ENCODE data around the gene HSD17B12. TPM values are rescaled to one million over a fixed set of nuclear protein-coding genes. Genes with fewer than 3 reads are reported as not detected.
"Not testable (repeated sequence)": the region's sequence is repeated elsewhere in the genome, so short reads cannot be mapped to it uniquely, and the experiment has no call there.

The HSD17B12 gene
- total RNA-seq, 1 donor, result 122 TPM

DNA sequence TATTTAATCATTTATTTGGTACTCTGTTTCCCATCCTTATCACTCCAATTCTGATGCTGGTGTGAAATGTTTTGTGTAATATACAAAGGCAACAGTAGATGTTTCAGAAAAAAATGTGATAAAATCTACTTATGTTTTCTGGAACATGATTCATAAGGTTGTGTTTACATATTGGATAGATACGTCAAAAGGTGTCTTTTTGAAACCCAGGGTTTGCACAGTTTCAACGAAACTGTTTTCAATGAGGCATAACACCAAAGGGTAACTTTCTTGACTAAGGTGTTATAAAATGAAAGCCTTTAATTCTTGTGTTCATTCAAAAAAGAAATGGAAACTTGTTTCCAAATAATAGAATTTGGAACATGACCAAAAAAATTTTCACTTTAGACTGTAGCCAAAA lies 33.8 kb upstream of the HSD17B12 start:
- Histone ChIP-seq H3K36me3 (ENCODE audit: insufficient read depth, low read length) (no peaks in the 10 kb centered on the region), H4K20me1 (ENCODE audit: insufficient read depth, low read length) (peaks cover 5% of the 10 kb centered on the region), H3K27me3 (ENCODE audit: insufficient read depth, low read length) (peaks cover 3% of the 10 kb centered on the region), H2AFZ (ENCODE audit: low read length) (no peak overlapping the region), H3K27ac (ENCODE audit: low read depth, low read length) (no peak overlapping the region), H3K9me3 (ENCODE audit: low read depth, low read length) (no peaks in the 10 kb centered on the region), H3K4me3 (ENCODE audit: insufficient read depth, low read length) (no peak overlapping the region), H3K4me1 (ENCODE audit: insufficient read depth, low read length) (peaks cover 9% of the 10 kb centered on the region), H3K79me2 (ENCODE audit: insufficient read depth, low read length) (peaks cover 26% of the 10 kb centered on the region), H3K4me2 (ENCODE audit: insufficient read depth, low read length) (no peak overlapping the region)
- TF ChIP-seq, protein P1, sequence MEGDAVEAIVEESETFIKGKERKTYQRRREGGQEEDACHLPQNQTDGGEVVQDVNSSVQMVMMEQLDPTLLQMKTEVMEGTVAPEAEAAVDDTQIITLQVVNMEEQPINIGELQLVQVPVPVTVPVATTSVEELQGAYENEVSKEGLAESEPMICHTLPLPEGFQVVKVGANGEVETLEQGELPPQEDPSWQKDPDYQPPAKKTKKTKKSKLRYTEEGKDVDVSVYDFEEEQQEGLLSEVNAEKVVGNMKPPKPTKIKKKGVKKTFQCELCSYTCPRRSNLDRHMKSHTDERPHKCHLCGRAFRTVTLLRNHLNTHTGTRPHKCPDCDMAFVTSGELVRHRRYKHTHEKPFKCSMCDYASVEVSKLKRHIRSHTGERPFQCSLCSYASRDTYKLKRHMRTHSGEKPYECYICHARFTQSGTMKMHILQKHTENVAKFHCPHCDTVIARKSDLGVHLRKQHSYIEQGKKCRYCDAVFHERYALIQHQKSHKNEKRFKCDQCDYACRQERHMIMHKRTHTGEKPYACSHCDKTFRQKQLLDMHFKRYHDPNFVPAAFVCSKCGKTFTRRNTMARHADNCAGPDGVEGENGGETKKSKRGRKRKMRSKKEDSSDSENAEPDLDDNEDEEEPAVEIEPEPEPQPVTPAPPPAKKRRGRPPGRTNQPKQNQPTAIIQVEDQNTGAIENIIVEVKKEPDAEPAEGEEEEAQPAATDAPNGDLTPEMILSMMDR (IDR thresholded peaks at IDR 0.05; ENCODE audit: extremely low read depth, low read depth, low read length), result no peak
- DNase-seq (ENCODE audit: insufficient read length, low spot score, missing footprints), result no peak

DNA sequence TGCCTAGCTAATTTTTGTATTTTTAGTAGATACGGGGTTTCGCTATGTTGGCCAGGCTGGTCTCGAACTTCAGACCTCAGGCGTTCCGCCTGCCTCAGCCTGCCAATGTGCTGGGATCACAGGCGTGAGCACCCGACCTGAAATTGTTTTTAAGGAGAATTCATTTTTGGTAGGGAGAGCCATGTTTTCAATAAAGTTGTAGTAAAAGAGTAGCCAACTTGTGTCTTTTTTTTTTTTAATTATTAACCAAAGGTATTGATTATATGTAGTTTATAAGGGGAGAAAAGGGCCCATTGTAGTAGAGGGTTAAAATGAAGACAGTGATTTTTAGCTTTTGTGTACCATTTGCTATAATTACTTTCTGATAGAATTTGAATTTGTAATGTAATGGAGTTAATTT lies 31.6 kb upstream of the HSD17B12 start:
- H3K36me3 ChIP-seq (ENCODE audit: insufficient read depth, low read length), result no peaks in the 10 kb centered on the region
- peaks cover 9% of the 10 kb centered on the region for H3K4me1 ChIP-seq (ENCODE audit: insufficient read depth, low read length)
- H3K27ac ChIP-seq (ENCODE audit: low read depth, low read length), result no peak overlapping the region
- H3K9me3 ChIP-seq (ENCODE audit: low read depth, low read length), result no peaks in the 10 kb centered on the region
- TF ChIP-seq, protein P1 (IDR thresholded peaks at IDR 0.05; ENCODE audit: extremely low read depth, low read depth, low read length), result no peak
- H4K20me1 ChIP-seq (ENCODE audit: insufficient read depth, low read length), result peaks cover 5% of the 10 kb centered on the region
- H3K79me2 ChIP-seq (ENCODE audit: insufficient read depth, low read length), result peaks cover 26% of the 10 kb centered on the region
- H2AFZ ChIP-seq (ENCODE audit: low read length), result no peak overlapping the region
- no peak overlapping the region for H3K4me3 ChIP-seq (ENCODE audit: insufficient read depth, low read length)
- H3K27me3 ChIP-seq (ENCODE audit: insufficient read depth, low read length), result no peaks in the 10 kb centered on the region
- no peak overlapping the region for H3K4me2 ChIP-seq (ENCODE audit: insufficient read depth, low read length)
- DNase-seq (ENCODE audit: insufficient read length, low spot score, missing footprints), result no peak

DNA sequence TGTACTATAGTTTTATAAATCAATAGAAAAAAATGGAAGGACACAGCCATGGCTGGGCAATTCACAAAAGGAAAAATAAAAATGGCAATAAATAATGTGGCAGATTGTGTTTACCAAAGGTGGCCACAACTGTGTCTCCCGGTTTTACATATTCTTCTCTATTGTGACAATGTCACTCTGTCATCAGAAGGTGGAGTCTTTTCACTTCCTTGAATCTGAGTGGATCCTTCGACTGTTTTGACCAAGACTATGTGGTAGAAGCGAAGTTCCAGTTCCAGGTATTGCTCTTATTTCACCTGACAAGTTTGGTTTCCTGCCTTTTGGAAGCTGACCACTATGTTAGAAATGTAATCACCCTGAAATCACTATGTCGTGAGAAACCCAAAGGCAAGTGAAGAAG lies 31.0 kb upstream of the HSD17B12 start:
- H3K4me1 ChIP-seq (ENCODE audit: insufficient read depth, low read length), result peaks cover 9% of the 10 kb centered on the region
- H3K36me3 ChIP-seq (ENCODE audit: insufficient read depth, low read length), result no peaks in the 10 kb centered on the region
- no peaks in the 10 kb centered on the region for H3K9me3 ChIP-seq (ENCODE audit: low read depth, low read length)
- H3K4me3 ChIP-seq (ENCODE audit: insufficient read depth, low read length), result no peak overlapping the region
- no peak overlapping the region for H3K27ac ChIP-seq (ENCODE audit: low read depth, low read length)
- no peak overlapping the region for H2AFZ ChIP-seq (ENCODE audit: low read length)
- H3K27me3 ChIP-seq (ENCODE audit: insufficient read depth, low read length), result no peaks in the 10 kb centered on the region
- TF ChIP-seq, protein P1 (IDR thresholded peaks at IDR 0.05; ENCODE audit: extremely low read depth, low read depth, low read length), result no peak
- no peak for DNase-seq (ENCODE audit: insufficient read length, low spot score, missing footprints)
- peaks cover 5% of the 10 kb centered on the region for H4K20me1 ChIP-seq (ENCODE audit: insufficient read depth, low read length)
- H3K4me2 ChIP-seq (ENCODE audit: insufficient read depth, low read length), result no peak overlapping the region
- peaks cover 21% of the 10 kb centered on the region for H3K79me2 ChIP-seq (ENCODE audit: insufficient read depth, low read length)

DNA sequence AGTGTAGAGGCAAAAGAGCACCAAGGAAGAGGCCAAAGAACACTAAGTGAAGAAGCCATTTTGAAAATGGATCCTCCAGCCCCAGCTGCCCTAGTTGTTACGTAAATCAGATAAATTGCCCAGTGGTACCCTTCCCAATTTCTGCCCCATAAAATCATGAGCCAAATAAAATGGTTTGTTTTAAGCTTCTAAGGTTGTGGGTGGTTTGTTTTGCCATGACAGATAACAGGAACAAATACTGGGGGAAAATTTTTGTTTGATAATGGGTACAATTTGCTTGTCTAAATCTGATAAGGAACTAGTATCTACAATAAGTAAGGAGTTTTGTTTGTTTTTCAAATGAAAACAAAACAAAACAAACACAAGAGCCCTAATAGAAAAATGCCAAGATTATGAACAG lies 30.6 kb upstream of the HSD17B12 start:
- Histone ChIP-seq H4K20me1 (ENCODE audit: insufficient read depth, low read length) (peaks cover 1% of the 10 kb centered on the region), H2AFZ (ENCODE audit: low read length) (no peak overlapping the region), H3K27ac (ENCODE audit: low read depth, low read length) (no peak overlapping the region), H3K4me2 (ENCODE audit: insufficient read depth, low read length) (no peak overlapping the region), H3K36me3 (ENCODE audit: insufficient read depth, low read length) (no peaks in the 10 kb centered on the region), H3K79me2 (ENCODE audit: insufficient read depth, low read length) (peaks cover 17% of the 10 kb centered on the region), H3K9me3 (ENCODE audit: low read depth, low read length) (no peaks in the 10 kb centered on the region), H3K4me1 (ENCODE audit: insufficient read depth, low read length) (peaks cover 5% of the 10 kb centered on the region), H3K4me3 (ENCODE audit: insufficient read depth, low read length) (no peak overlapping the region), H3K27me3 (ENCODE audit: insufficient read depth, low read length) (no peaks in the 10 kb centered on the region)
- DNase-seq (ENCODE audit: insufficient read length, low spot score, missing footprints), result no peak
- TF ChIP-seq, protein P1 (IDR thresholded peaks at IDR 0.05; ENCODE audit: extremely low read depth, low read depth, low read length), result no peak

DNA sequence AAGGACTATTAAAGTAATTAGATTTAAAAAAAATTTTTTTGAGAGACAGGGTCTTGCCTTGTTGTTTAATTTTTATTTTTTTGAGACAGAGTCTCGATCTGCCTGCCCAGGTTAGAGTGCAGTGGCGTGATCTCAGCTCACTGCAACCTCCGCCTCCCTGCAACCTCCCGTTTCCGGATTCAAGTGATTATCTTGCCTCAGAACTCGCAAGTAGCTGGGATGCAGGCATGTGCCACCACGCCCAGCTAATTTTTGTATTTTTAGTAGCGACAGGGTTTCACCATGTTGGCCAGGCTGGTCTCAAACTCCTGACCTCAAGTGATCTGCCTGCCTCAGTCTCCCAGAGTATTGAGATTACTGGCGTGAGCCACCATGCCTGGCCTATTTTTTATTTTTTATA lies 17.5 kb upstream of the HSD17B12 start:
- not testable (repeated sequence) for DNase-seq (ENCODE audit: insufficient read length, low spot score, missing footprints); H3K4me2 ChIP-seq (ENCODE audit: insufficient read depth, low read length); H3K36me3 ChIP-seq (ENCODE audit: insufficient read depth, low read length); H2AFZ ChIP-seq (ENCODE audit: low read length); H3K27me3 ChIP-seq (ENCODE audit: insufficient read depth, low read length); H3K4me3 ChIP-seq (ENCODE audit: insufficient read depth, low read length); H3K9me3 ChIP-seq (ENCODE audit: low read depth, low read length); H3K79me2 ChIP-seq (ENCODE audit: insufficient read depth, low read length); H4K20me1 ChIP-seq (ENCODE audit: insufficient read depth, low read length); H3K4me1 ChIP-seq (ENCODE audit: insufficient read depth, low read length); H3K27ac ChIP-seq (ENCODE audit: low read depth, low read length)

Data from osteoblast (primary cell).